Testis (tissue), 3 donors: ENCODE results near the gene UNC13C. TPM values are rescaled to one million over a fixed set of nuclear protein-coding genes. Genes with fewer than 3 reads are reported as not detected.

Experiments used
- DNase-seq: peaks from one replicate; pipeline ENCODE4 v3.0.0-alpha.2; 2019
- H3K27ac ChIP-seq, 2 donors: fragments of 200-600 bp; sonication (generic); one replicate each; pipeline ENCODE4 v1.5.1; 2019
- H3K27me3 ChIP-seq: fragments of 200-600 bp; sonication (generic); one replicate; pipeline ENCODE4 v1.5.1; 2019
- H3K36me3 ChIP-seq: fragments of 200-600 bp; sonication (generic); one replicate; pipeline ENCODE4 v1.5.1; 2017; ENCODE audit warnings: low read depth; ENCODE audit errors: missing control alignments
- H3K4me1 ChIP-seq: fragments of 200-600 bp; sonication (generic); one replicate; pipeline ENCODE4 v1.5.1; 2019
- H3K4me3 ChIP-seq, 2 donors: fragments of 200-600 bp; sonication (generic); one replicate each; pipeline ENCODE4 v1.5.1; 2017 to 2019
- H3K9me3 ChIP-seq: fragments of 200-600 bp; sonication (generic); one replicate; pipeline ENCODE4 v1.5.1; 2017
- POLR2A ChIP-seq: fragments of 450-650 bp; IDR thresholded peaks from one replicate; pipeline ENCODE4 v1.6.1; 2017; ENCODE audit warnings: antibody characterized with exemption, mild to moderate bottlenecking, moderate library complexity
- WGBS, 2 donors: methylation state at CpG; one replicate each; pipeline ENCODE4 v1.1.5; 2018; 5-methylcytosine and 5-hydroxymethylcytosine counted together
- intact Hi-C: fragments of 100-400 bp; cut with DNase I; formaldehyde crosslinking; loops from one replicate; pipeline ENCODE4 v1.15.1; 2023; ENCODE audit warnings: low total_unique reads
- polyA plus RNA-seq: library from polyadenylated mRNA; stranded (reverse); fragments of 350-450 nt; fragmentation: Illumina TruSeq; extraction: RNeasy Lipid Tissue Mini Kit (QIAGEN cat#74804); gene quantifications from one replicate; pipeline ENCODE4 v1.2.3, GENCODE V29; 2014; ENCODE audit warnings: low read depth, low replicate concordance; ENCODE audit not compliant: insufficient read depth
- total RNA-seq, 2 donors: library from RNA; depleted of rRNA; stranded (reverse); fragments of >200 nt; gene quantifications; one replicate each; pipeline ENCODE4 v1.2.3, GENCODE V29; 2016
- TF ChIP-seq, protein P1 (sequence below), 3 experiments: fragments of 450-650 bp in 2 of 3; fragments of 200-600 bp in 1 of 3; sonication (generic) in 1 of 3; IDR thresholded peaks; one replicate each; pipeline ENCODE4 v1.5.1; 2016 to 2019; ENCODE audit warnings: antibody characterized with exemption in 3 of 3, mild to moderate bottlenecking in 2 of 3, moderate library complexity in 1 of 3

UNC13C gene
- total and polyA plus RNA-seq, 3 donors from 2014 or later = 6.1 to 24.7 (median 8.8) TPM

DNA sequence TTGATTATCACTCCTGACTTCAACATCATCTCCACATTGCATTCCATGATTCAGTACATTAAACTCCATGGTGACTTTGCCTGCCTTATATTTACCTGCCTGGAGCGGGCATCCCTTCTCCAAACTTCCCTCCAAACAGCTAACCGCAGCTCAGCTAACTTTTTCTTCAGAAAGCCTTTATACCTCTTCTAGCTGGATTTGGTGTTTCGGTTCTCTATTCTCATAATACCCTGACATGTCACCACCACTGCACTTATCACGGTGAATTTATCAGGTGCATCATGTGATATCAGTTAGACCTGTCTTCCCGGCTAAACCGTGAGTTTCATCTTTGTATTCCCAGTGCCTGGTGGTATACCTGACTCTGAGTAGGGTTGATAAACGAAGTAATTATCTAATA lies 367.6 kb downstream of the UNC13C start:
- Histone ChIP-seq H3K36me3 (no peaks in the 10 kb centered on the region), H3K27me3 (no peaks in the 10 kb centered on the region), H3K27ac (no peak overlapping the region), H3K4me3 (no peak overlapping the region), H3K4me1 (no peaks in the 10 kb centered on the region), H3K9me3 (no peaks in the 10 kb centered on the region)
- 88 to 89% methylated on average over 7 of the region's 7 CpGs for WGBS, 2 donors
- intact Hi-C loops = no loop called here
- no peak for DNase-seq
- TF ChIP-seq, protein P1, sequence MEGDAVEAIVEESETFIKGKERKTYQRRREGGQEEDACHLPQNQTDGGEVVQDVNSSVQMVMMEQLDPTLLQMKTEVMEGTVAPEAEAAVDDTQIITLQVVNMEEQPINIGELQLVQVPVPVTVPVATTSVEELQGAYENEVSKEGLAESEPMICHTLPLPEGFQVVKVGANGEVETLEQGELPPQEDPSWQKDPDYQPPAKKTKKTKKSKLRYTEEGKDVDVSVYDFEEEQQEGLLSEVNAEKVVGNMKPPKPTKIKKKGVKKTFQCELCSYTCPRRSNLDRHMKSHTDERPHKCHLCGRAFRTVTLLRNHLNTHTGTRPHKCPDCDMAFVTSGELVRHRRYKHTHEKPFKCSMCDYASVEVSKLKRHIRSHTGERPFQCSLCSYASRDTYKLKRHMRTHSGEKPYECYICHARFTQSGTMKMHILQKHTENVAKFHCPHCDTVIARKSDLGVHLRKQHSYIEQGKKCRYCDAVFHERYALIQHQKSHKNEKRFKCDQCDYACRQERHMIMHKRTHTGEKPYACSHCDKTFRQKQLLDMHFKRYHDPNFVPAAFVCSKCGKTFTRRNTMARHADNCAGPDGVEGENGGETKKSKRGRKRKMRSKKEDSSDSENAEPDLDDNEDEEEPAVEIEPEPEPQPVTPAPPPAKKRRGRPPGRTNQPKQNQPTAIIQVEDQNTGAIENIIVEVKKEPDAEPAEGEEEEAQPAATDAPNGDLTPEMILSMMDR (IDR thresholded peaks at IDR 0.05) = no peak
- TF ChIP-seq POLR2A = no peak

DNA sequence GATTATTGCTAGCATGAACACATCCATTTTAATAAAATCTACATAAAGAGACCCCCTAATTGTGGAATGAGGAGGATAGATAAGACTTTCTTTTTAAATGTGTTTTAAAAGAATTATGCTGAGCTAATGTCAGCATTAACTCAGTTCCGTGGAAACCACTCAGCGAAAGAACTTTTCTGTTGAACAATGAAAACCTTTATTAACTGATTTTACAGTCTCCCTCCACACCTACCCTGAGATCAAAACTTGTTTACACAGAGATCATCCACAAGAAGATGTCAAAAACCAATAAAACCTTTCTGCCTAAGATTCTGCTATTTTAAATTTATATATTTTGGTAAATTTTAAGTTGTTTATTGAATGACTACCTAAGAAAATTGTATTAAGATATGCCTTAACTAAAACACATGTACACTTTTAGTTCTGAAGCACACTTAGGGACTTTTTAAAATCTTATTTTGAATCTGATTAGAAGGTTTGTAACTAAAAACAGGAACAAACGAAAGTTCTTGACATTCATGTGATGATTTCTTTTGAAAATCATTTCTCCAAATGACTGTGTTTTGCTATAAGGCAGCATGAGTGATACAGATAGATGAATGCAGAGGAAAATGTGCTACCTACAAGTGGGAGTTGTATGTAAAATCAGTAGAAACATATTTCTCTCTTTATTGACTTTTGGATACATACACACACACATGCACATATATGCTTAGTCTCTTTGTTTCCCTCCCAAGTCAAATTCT lies 369.0 kb downstream of the UNC13C start:
- WGBS, 2 donors = 72 to 79% methylated on average over 3 of the region's 3 CpGs
- intact Hi-C loops = no loop called here
- DNase-seq = no peak

DNA sequence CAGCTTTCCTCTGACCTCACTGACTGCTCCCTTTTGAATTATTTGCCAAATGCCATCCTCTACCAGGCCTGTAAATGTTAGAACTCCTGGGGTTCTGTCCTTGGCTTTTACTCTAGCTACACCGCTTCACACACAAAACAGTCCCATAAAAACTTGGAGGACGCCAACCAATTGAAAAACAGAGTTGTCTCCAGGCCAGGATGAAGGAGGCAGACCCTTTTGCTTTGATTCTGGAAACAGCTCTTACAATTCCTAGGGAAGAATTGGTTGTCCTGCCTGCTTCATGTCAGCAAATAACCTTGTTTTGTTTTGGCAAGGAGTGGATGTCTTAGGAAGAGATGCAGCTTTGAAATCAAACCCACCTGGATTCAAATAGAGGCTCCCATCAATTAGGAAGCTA lies 375.5 kb downstream of the UNC13C start:
- Histone ChIP-seq H3K27ac (no peak overlapping the region), H3K27me3 (no peaks in the 10 kb centered on the region), H3K4me1 (no peaks in the 10 kb centered on the region), H3K9me3 (no peaks in the 10 kb centered on the region), H3K36me3 (no peaks in the 10 kb centered on the region), H3K4me3 (no peak overlapping the region)
- intact Hi-C loops = no loop called here
- DNase-seq = no peak
- 67 to 84% methylated on average over 2 of the region's 2 CpGs for whole genome bisulfite sequencing, 2 donors
- TF ChIP-seq, protein P1 (IDR thresholded peaks at IDR 0.05) = no peak
- TF ChIP-seq POLR2A = no peak

More for the DNA sequence above, 369.0 kb downstream of the UNC13C start:
- Histone ChIP-seq H3K27ac (no peak overlapping the region), H3K27me3 (no peaks in the 10 kb centered on the region), H3K36me3 (no peaks in the 10 kb centered on the region), H3K4me1 (no peaks in the 10 kb centered on the region), H3K9me3 (no peaks in the 10 kb centered on the region), H3K4me3 (no peak overlapping the region)
- TF ChIP-seq POLR2A = no peak
- TF ChIP-seq, protein P1 (IDR thresholded peaks at IDR 0.05) = no peak

DNA sequence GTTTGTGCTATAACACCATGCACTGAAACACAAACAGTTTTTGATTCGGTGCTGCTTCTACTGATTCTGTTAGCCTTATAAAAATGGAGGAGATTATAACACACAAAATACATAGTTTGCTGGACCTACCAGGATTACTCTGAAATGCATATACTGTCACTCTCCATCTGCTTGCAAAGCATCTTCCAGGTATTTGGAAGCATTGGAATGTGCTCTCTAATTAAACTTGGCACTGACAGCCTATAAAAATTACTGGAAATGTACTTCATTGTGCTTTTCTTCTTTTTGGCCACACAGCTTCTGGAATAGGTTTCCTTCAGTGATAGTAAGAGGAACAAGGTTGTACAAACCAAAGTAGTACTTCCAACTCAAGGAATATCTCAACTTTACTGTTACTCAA lies 376.1 kb downstream of the UNC13C start:
- Histone ChIP-seq H3K27me3 (no peaks in the 10 kb centered on the region), H3K9me3 (no peaks in the 10 kb centered on the region), H3K4me3 (no peak overlapping the region), H3K27ac (no peak overlapping the region), H3K36me3 (no peaks in the 10 kb centered on the region), H3K4me1 (no peaks in the 10 kb centered on the region)
- intact Hi-C loops = no loop called here
- no peak for TF ChIP-seq POLR2A
- TF ChIP-seq, protein P1 (IDR thresholded peaks at IDR 0.05) = no peak
- DNase-seq = no peak
- WGBS, 2 donors = 84 to 90% methylated on average over 1 of the region's 1 CpG

DNA sequence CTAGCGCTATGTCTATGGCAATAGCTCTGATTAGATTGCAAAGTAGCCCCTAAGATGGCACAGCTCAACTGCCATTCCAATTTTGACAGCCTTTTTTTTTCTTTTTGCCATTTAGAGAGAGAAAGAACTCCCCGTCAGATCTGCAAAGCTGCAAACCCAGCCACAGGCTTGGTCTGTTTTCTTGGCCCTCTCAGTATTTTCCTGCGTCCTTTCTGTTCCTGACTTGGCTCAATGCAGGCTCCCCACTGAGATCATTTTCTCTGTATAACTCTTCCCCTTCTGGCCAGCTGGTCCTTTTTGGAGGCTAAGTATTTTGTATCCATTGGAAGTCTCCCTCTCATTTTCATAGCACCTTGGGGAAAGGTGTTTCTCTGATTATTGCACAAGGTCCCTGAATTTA lies 386.7 kb downstream of the UNC13C start:
- Histone ChIP-seq H3K27ac (no peak overlapping the region), H3K9me3 (no peaks in the 10 kb centered on the region), H3K4me3 (no peak overlapping the region), H3K36me3 (no peaks in the 10 kb centered on the region), H3K4me1 (no peaks in the 10 kb centered on the region), H3K27me3 (no peaks in the 10 kb centered on the region)
- 55 to 87% methylated on average over 3 of the region's 3 CpGs for WGBS, 2 donors
- DNase-seq = no peak
- TF ChIP-seq, protein P1 (IDR thresholded peaks at IDR 0.05) = no peak
- TF ChIP-seq POLR2A = no peak
- intact Hi-C loops = no loop called here
